Measurements from ENCODE around the gene SH2B3.

SH2B3 gene

DNA sequence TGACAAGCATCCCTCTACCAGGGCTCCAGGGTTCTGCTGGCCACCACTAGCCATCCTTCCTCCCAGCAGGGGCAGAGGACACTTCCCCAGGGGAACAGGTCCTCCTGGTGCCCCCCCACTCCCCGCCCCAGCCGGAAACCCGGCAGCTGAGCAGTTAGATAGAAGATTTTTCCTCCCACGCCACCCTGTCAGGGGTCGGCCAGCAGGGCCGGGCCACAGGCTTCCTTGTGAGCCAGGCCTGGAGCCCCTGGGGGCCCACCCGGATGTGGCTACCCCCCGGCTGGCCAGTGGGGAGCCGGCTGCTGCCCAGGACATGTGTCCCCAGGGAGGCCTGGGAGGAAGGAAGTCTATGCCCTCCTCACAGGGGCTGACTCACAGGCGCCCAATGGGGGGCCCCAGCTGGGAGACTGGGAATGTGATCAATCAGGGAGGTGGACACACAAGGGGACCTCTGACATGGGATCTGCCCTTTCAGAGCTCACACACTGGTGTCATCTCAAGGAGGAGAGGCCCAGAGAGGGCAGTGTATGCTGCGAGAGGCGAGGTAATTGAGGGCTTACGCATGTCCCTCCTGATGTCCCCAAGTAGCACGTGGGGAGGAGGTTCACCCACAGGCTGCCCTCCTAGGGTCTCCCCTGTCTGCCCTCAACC is 4.2 kb downstream of the SH2B3 start:
- DNase-seq (ENCODE audit: low read depth) = no peak

DNA sequence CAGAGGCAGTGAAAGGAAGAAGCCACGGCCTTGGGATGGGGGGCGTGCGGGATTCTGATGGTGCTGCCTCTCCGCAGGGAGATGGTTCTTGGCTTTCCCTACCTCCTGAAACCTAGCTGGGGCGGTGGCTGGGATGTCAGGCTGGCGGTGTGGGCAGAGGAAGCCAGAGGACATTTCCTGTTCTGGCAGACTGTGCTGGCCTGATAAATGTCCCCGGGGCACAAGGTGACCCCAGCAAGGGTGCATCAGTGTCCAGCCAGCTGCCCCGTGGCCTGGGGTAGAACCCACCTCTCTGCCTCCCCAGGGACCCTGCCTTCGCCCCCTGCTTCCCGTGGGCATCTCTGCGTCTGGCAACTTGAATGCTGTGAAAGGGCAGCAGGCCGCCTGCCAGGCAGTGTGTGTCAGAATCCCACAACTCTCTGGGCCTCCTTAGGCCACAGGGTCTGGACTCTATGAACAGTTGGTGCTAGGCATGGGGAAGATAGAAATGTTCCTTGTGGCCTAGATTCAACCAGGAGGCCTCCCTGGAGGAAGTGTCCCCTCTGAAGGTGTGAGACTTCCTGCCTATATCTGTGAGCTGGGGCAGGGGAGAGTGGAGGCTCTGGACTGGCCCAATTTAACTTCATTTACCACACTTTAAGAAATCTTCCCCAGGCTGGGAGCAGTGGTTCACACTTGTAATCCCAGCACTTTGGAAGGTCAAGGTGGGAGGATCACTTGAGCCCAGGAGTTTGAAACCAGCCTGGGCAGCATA is 4.9 kb downstream of the SH2B3 start:
- no peak for DNase-seq (ENCODE audit: low read depth)

DNA sequence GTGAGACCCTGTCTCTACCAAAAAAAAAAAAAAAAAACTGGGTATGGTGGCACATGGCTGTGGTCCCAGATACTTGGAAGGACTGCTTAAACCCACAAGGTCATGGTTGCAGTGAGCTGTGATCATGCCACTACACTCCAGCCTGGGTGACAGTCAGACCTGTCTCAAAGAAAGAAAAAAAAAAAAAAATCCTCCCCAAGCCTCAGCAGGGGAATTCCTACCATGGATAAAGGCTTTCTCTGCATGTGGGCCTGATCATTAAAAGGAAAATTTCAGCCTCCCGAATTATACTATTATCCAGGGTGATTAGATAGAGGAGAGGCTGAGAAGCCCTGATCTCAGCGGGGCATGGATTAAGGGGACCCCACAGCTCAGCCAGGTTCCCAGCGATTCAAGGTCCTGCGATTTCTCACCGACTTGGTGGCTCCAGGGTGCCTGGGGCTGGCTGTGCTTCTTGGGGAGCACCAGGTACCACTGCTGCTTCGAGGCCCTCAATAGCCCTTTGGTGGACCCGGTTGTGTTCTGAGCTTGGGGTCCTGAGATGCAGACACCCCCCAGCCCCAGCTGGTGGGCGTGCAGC is 5.6 kb downstream of the SH2B3 start:
- DNase-seq (ENCODE audit: low read depth) = no peak

DNA sequence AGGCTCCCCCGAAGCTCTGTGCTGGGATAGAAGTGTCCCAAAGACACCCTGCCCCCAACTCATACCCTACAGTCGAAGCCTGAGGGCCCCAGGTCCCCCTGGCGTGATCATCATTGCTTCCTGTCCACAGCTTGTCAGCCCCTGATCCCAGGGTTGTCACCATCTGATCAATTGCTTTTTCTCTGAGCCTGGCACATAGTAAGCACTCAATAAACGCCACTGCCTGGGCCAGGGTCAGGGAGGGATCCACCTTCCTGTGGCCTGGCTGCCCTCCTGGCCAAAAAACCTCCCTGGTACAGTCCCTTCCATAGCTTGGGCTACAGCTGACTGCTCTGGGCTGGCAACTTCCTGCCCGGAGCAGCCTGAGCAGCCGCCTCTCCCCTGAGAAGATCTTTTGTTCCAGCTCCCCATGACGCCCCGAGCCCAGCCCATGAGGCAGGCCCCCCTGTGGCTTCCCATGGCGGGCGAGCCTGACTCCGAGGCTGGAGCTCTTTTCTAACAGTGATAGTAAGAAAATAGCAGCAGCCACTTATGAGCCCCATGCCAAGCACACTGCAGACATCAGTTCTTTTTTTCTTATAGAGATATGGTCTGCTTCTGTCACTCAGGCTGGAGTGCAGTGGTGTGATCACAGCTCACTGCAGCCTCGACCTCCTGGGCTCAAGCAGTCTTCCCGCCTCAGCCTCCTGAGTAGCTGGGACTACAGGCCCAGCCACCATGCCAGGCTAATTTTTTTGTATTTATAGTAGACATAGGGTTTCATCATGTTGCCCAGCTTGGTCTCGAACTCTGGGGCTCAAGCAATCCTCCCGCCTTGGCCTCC is 6.5 kb downstream of the SH2B3 start:
- DNase-seq (ENCODE audit: low read depth) = no peak

DNA sequence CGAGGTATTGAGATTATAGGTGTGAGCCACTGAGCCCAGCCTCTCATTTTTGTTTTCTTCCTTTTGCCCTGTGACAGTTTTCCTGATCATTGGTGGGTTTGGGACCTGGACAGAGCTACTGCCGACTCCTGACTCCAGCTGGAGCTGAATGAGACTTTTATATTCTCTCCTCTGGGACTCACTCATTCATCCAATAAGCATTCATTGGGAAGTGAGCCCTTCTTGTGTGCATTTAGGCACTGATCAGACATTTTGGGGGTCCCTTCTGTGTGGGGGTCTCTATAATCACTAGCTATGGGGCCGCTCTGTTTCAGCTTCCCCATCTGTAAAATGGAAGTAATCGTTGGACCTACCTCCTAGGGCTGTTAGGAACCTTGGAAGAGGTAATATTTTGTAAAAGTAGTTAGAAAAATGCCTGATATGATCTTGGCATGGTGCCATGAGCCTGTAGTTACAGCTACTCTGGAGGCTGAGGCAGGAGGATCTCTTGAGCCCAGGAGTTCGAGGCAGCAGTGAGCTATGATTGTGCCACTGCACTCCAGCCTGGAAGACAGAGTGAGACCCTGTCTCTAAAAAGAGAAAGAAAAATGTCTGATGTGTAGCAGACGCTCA is 7.2 kb downstream of the SH2B3 start:
- DNase-seq (ENCODE audit: low read depth) = no peak

DNA sequence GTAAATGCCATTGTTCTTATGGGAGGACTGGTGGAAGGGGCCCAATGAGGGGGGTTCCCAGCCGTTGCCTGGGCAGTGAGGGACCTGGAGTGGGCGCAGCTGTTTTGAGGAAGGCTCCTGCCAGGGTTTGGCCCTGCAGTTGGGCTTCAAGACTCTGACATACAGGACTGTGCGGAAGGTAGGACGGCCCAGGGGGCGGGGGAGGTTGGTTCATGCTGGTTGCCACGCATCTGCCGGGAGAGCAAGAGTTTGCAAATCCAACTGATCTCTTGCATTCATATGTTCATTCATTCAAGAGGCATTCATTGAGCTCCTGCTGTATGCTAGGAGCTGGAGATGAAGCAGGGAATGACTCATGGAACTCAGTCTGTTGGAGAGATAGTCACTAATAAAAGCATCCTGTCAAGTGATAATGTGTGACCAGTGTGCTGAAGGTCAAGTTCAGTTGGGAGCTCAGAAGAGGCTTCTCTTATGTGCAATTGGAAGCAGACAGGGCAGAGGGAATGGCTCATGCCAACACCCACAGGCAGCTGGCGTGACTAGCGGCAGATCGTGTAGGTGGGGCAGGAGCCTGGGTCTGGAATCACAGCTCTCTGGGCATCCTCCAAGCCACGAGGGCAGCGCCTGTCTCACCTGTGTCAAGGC is 7.8 kb downstream of the SH2B3 start:
- DNase-seq (ENCODE audit: low read depth) = no peak

DNA sequence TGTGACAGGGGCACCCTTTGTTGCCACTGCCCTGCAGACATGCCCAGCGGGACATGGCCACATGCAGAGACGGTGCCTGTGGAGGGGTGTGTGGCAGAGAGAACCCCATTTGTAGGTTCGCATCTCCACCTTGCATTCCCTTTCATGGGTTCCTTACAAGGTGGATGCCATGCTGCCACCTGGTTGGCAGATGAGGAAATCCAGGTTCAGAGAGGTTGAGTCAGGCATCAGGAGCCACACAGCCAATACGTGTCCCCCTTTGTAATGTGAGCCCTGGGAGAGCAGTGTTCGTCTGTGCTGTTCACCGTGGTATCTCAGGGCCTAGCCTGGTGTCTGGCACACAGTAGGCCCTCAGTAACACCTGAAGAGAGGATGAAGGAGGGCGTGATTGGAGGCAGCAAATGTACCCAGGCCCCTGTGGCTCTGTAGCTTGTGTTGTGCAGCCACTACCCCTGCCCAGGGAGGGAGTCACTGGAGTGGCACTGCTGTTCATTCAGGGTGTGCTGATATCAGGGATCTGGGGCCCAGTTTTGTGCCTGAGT is 9.1 kb downstream of the SH2B3 start:
- DNase-seq (ENCODE audit: low read depth) = no peak

DNA sequence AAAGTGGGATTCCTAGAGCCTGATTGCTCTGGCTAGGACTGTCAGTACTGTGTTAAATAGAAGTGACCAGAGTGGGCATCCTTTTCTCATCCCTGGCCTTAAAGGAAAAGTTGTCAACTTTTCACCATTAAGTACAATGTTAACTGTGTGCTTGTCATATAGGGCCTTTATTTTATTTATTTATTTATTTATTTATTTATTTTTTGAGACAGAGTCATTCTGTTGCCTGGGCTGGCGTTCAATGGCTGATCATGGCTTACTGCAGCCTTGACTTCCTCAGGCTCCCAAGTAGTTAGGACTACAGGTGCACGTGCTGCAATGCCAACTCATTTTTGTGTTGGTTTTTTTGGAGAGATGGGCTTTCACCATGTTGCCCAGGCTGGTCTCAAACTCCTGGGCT is 11.6 kb downstream of the SH2B3 start:
- no peak for DNase-seq (ENCODE audit: low read depth)

DNA sequence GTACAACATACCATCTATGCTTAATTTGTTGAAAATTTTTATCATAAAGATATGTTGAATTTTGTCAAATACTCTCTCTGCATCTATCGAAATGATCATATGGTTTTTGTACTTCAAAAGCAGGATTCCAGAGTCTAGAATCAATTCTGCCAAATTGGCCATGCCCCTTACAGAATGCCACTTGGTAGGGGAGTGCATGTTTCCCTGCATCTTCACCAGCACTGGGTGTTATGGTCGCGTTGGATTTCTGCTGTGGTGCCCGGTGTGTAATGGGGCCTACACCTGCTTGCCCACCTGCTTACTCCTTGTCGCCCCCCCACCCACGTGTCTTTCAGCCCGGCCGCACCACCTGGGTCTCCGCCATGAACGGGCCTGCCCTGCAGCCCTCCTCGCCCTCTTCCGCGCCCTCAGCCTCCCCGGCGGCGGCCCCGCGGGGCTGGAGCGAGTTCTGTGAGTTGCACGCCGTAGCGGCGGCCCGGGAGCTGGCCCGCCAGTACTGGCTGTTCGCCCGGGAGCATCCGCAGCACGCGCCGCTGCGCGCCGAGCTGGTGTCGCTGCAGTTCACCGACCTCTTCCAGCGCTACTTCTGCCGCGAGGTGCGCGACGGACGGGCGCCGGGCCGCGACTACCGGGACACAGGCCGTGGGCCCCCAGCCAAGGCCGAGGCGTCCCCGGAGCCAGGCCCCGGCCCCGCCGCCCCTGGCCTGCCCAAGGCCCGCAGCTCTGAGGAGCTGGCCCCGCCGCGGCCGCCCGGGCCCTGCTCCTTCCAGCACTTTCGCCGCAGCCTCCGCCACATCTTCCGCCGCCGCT is 12.3 kb downstream of the SH2B3 start:
- DNase-seq (ENCODE audit: low read depth) = no peak

DNA sequence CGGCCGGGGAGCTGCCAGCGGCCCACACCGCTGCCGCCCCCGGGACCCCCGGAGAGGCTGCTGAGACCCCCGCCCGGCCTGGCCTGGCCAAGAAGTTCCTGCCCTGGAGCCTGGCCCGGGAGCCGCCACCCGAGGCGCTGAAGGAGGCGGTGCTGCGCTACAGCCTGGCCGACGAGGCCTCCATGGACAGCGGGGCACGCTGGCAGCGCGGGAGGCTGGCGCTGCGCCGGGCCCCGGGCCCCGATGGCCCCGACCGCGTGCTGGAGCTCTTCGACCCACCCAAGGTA is 12.8 kb downstream of the SH2B3 start:
- DNase-seq (ENCODE audit: low read depth) = no peak

DNA sequence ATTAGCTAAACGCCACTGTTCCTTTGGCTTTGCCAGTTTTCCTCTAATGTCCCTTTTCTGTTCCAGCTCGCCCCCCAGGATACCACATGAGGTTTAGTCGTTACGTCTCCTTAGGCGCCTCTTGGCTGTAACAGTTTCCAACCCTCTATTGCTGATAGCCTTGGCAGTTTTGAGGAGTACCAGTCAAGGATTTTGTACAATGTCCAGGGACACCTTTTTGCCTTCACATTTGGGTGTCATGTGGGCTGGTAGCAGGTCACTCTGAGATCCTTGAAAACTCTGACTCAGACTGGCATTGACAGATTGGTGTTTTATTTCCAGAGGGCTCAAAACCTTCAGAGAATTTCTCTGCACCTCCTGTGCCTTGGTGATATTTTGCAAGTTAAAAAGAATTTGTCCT is 14.1 kb downstream of the SH2B3 start:
- no peak for DNase-seq (ENCODE audit: low read depth)

DNA sequence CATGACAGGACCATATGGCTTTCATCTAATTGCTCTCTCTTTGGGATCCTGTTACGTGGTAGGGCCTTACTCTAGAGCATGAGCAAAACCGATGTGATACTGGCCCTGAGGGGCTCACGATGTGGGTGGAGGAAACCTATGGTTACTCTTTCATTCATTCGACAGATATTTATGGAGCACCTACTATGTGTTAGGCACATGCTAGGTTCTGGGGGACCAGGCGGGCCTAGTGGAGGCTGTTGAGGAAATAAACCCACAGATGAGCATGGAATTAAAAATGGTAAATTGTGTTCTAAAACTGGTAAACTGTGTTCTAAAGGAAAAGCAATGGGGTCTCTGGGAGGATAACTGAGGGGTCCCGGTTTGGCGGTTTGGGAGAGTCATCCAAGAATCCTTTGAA is 14.8 kb downstream of the SH2B3 start:
- DNase-seq (ENCODE audit: low read depth) = no peak

DNA sequence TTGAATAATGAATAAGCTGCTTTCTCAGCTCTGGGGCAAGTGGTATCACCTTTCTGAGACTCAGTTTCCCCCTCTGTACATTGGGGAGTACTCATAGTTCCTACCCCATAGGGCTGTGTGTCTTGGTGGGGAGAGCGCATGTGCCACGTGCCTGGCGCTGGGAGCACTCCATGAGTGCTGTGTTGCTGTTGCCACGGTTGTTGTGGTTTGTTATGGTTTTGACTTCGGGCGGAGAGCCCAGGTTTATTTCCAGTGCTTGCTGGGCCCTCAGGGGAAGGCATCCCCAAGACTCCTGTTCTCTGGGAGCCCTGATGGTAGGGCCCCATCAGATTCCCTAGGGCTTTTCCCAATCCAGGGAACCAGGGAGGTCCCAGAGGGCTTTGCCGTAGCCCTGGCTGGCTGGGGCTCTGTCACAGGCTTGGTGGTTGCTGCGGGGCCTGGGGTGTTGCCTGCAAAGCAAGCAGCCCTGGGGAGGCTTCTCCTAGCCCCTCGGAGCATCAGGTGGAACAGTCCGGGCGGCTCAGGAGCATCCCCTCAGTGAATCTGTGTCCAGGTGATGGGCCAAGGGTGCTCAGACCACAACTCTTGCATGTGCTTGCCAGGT is 18.6 kb downstream of the SH2B3 start:
- DNase-seq (ENCODE audit: low read depth) = no peak

DNA sequence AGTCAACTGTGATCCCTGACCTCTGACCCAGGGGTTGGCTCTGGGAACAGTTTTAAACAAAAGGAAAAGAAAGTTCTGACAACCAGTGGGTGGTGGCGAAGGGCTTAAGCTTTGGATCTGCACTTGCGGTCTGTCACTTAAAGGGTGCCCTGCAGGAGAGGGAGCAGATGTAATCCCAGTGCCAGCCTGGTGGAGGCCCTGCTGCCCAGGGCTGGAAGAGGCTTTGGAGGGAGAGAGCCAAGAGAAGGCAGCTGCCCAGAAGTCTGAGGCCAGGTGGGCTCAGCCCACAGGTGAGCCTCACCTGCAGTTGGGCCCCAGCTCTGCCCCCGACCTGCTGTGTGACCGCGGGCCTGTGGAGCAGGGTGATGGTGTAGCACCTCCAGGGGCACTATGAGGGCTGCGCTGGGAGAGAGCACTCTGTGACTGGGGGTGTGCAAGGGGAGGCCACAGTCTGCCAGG is 19.1 kb downstream of the SH2B3 start:
- no peak for DNase-seq (ENCODE audit: low read depth)

DNA sequence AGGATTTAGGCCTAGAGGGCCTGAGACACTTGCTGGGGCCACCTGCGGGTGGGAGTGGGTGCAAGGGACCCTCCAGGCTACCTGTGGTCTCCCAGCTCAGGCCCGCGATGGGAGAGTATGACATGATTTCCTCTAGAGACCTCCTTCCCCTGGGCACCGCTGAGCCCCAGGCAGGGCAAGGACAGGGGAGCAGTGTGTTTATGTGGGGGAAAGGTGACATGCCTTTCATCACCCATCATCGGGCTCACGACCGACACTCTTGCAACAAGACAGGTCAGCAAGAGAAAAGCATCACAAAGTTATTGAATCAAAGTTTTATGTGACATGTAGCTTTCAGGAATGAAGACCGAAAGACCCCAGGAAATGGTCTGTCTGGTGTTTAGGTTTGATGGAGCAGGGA is 19.9 kb downstream of the SH2B3 start:
- no peak for DNase-seq (ENCODE audit: low read depth)

DNA sequence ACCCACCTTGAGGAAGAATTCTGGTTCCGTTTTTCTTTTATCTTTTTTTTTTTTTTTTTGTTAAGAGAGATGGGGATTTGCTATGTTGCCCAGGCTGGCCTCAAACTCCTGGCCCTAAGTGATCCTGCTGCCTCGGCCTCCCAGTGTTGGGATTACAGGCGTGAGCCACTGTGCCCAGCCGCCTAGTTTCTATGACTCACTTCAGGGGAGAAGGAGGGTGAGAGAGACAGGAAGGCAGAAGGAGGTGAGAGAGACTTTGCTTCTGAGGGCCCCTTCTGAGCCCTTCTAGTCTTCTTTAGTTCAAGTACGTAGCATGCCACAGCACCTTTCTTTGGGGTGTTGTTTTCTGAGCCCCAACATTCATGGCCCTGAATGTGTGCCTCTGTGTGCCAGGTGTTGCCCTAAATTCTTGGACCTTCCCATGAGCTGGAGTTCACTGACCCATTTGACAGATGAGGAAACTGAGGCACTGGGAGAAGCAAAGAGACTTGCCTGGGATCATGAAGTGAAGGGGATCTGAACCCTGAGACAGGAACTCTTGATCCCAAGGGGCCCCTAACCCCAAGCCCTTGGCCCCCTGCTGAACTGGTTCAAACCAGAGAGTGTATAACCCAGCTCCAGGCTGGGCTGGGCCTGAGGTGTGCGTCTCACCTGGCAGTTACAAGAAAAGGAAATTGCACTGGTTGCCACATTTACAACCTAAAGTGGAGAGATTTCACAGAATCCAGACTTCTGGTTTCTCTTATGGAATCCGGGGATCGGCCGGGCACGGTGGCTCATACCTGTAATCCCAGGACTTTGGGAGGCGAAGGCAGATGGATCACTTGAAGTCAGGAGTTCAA is 20.8 kb downstream of the SH2B3 start:
- no peak for DNase-seq (ENCODE audit: low read depth)

DNA sequence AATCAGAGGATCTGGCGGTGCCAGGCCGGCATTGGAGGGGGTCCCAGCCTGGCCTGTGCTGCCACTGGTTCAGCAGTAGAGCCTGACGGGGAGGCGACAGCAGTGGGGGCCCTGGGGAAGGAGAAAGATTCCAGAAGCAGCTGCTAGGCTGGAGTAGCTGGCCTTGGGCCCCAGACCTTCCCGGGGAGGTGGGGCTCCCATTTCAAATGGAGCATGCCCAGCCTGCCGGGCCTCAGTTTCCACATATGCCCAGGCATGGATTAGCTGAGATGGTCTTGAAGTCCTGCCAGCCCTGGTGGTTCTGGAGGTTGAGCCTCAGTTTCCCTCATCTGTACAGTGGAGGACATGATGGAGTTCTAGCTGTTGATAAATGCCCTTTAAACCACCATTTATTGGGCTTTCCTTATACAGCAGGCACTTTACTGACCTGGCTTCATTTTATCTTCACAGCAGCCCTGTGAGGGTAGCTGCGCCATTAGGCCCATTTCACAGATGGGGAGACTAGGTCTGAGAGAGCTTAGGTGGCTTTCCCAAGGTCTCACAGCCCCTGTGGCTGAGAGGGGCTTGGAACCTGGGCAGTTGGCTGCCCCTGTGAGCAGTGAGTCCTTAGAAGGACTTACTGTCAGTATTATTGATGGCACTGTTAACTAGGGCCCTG is 21.8 kb downstream of the SH2B3 start:
- DNase-seq (ENCODE audit: low read depth) = no peak

DNA sequence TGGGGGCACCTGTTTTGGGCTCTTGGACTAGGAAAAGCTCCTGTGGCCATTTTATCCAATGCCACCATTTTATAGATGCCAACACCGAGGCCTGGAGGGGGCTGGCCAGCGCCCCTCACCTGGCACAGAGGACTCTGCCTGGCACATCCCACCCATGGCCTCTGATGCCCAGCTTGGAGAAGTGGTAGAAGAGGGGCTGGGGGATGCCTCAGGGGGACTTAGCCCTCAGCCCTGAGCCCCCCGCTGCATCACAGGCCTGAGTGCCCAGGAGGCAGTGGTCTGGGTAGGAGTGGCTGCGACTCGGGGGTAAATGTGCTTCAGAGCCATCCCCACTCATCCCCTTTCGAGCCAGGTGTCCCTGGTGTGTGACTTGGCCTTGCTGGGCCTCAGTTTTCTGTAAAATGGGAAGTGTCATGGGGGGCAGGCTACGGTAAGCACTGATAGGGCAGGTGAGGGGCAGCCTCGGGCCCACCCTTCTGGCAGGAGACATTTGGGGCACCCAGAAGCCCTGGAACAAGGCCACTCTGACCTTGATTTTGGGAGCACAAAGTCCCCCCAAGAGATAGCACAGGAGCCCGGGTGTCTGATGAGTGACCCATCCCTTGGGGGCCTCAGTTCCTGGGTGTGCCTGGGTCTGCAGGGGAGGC is 22.5 kb downstream of the SH2B3 start:
- DNase-seq (ENCODE audit: low read depth) = no peak

Data from activated T-cell treated with anti-CD3 and anti-CD28 coated beads for 24 hours (primary cell).